HG03060 (cell line): ENCODE results near the gene TTC24.
"Not testable (repeated sequence)": the region's sequence is repeated elsewhere in the genome, so short reads cannot be mapped to it uniquely, and the experiment has no call there.

ENCODE experiments used
- ATAC-seq: cut with Tn5 transposase; IDR thresholded peaks from one replicate; pipeline ENCODE4 v1.9.1; 2021; ENCODE audit warnings: low read depth, moderate number of reproducible peaks; ENCODE audit not compliant: unreplicated experiment

Gene TTC24

GRCh38 chr1:156601892-156602291 lies 22.4 kb downstream of the TTC24 start:
- ATAC-seq, result no peak

- no peak for ATAC-seq
Measured at GRCh38 chr1:156602557-156602993, 23.1 kb downstream of the TTC24 start.

- ATAC-seq, result not testable (repeated sequence)
Measured at GRCh38 chr1:156607344-156607743, 27.8 kb downstream of the TTC24 start.

GRCh38 chr1:156608036-156608674 lies 28.6 kb downstream of the TTC24 start:
- ATAC-seq, result peak; percentile 71

GRCh38 chr1:156608981-156609380 lies 29.5 kb downstream of the TTC24 start:
- no peak for ATAC-seq

- ATAC-seq, result not testable (repeated sequence)
Measured at GRCh38 chr1:156610072-156610471, 30.5 kb downstream of the TTC24 start.

GRCh38 chr1:156612666-156613065 lies 33.1 kb downstream of the TTC24 start:
- ATAC-seq, result no peak

- ATAC-seq, result no peak
Measured at GRCh38 chr1:156615946-156616345, 36.4 kb downstream of the TTC24 start.

- ATAC-seq, result no peak
Measured at GRCh38 chr1:156616463-156616862, 36.9 kb downstream of the TTC24 start.

- no peak for ATAC-seq
Measured at GRCh38 chr1:156618853-156619581, 39.5 kb downstream of the TTC24 start, which contains the start of gene HAPLN2. Gene HAPLN2 (plus strand): TSS chr1:156619415. CDS start chr1:156623491, 4,076 bp downstream.

- no peak for ATAC-seq
Measured at GRCh38 chr1:156619582-156619955, 40.0 kb downstream of the TTC24 start.

- ATAC-seq, result no peak
Measured at GRCh38 chr1:156622581-156623297, 43.2 kb downstream of the TTC24 start.

- no peak for ATAC-seq
Measured at GRCh38 chr1:156623946-156624813, 44.7 kb downstream of the TTC24 start.

- no peak for ATAC-seq
Measured at GRCh38 chr1:156624814-156625435, 45.4 kb downstream of the TTC24 start.

- ATAC-seq, result no peak
Measured at GRCh38 chr1:156625436-156626078, 46.0 kb downstream of the TTC24 start.

GRCh38 chr1:156626079-156626438 lies 46.5 kb downstream of the TTC24 start:
- ATAC-seq, result no peak

GRCh38 chr1:156627313-156627880 lies 47.9 kb downstream of the TTC24 start:
- no peak for ATAC-seq

- no peak for ATAC-seq
Measured at GRCh38 chr1:156629823-156630449, 50.4 kb downstream of the TTC24 start.

GRCh38 chr1:156631152-156631551 lies 51.6 kb downstream of the TTC24 start:
- ATAC-seq, result not testable (repeated sequence)
